GM12878 (cell line): Measurements from ENCODE around the gene OTOP3. TPM values are rescaled to one million over a fixed set of nuclear protein-coding genes. Genes with fewer than 3 reads are reported as not detected.

Source experiments
- BACH1 ChIP-seq: fragments of 450-650 bp; IDR thresholded peaks from 2 replicates; pipeline ENCODE4 v1.6.1; 2017; ENCODE audit warnings: mild to moderate bottlenecking, borderline replicate concordance
- BCL3 ChIP-seq: IDR thresholded peaks from 2 replicates; pipeline ENCODE4 v1.6.1; 2011; ENCODE audit warnings: borderline replicate concordance, low read depth, mild to moderate bottlenecking, moderate library complexity, low read length; ENCODE audit not compliant: insufficient read depth, poor library complexity, severe bottlenecking
- CHD4 ChIP-seq: fragments of 200-600 bp; sonication (generic); IDR thresholded peaks from 2 replicates; pipeline ENCODE4 v1.6.1; 2016; ENCODE audit warnings: mild to moderate bottlenecking
- CTCF ChIP-seq, 3 experiments: IDR thresholded peaks in 2 of 3; conservative IDR thresholded peaks in 1 of 3; 2 replicates each; pipeline ENCODE4 v1.5.1; 2011; ENCODE audit warnings: low read depth in 3 of 3, low read length in 3 of 3, mild to moderate bottlenecking in 3 of 3, control low read depth in 2 of 3, moderate library complexity in 2 of 3, inconsistent platforms in 1 of 3, mixed read lengths in 1 of 3; ENCODE audit not compliant: control insufficient read depth in 2 of 3, insufficient read depth in 1 of 3; ENCODE audit errors: extremely low read depth in 1 of 3
- E4F1 ChIP-seq: fragments of 450-650 bp; IDR thresholded peaks from 2 replicates; pipeline ENCODE4 v1.6.1; 2018; ENCODE audit warnings: borderline replicate concordance, mild to moderate bottlenecking; ENCODE audit not compliant: partially characterized antibody
- ESRRA ChIP-seq: IDR thresholded peaks from 2 replicates; pipeline ENCODE4 v1.6.1; 2012; ENCODE audit warnings: mild to moderate bottlenecking, low read length, improper control_type of control experiment
- ETV6 ChIP-seq, 2 experiments: fragments of 450-650 bp in 1 of 2; IDR thresholded peaks in 1 of 2; conservative IDR thresholded peaks in 1 of 2; 2 replicates each; pipeline ENCODE4 v1.6.1; 2014; ENCODE audit warnings: antibody characterized with exemption in 1 of 2, borderline replicate concordance in 1 of 2, low read depth in 1 of 2, mild to moderate bottlenecking in 1 of 2, moderate library complexity in 1 of 2
- KAT2A ChIP-seq: conservative IDR thresholded peaks from 2 replicates; pipeline ENCODE4 v1.6.1; 2011; ENCODE audit warnings: low read depth, low read length; ENCODE audit not compliant: control insufficient read depth
- MYB ChIP-seq: fragments of 150-350 bp; IDR thresholded peaks from 2 replicates; pipeline ENCODE4 v1.6.1; 2014; ENCODE audit warnings: mild to moderate bottlenecking, low read depth, low read length, borderline replicate concordance
- RAD51 ChIP-seq: fragments of 450-650 bp; IDR thresholded peaks from 2 replicates; pipeline ENCODE4 v1.6.1; 2016; ENCODE audit warnings: moderate library complexity, mild to moderate bottlenecking, inconsistent platforms
- SMARCA5 ChIP-seq: fragments of 450-650 bp; IDR thresholded peaks from 2 replicates; pipeline ENCODE4 v1.6.1; 2017; ENCODE audit warnings: mild to moderate bottlenecking
- ZNF207 ChIP-seq: fragments of 450-650 bp; IDR thresholded peaks from 2 replicates; pipeline ENCODE4 v1.6.1; 2014; ENCODE audit warnings: antibody characterized with exemption, mild to moderate bottlenecking, borderline replicate concordance
- polyA plus RNA-seq, 11 experiments: library from polyadenylated mRNA; depleted of rRNA in 4 of 11; unstranded in 6 of 11; stranded (reverse) in 5 of 11; fragments of >200 nt; fragmentation: Nextera tagmentation in 4 of 11; fragmentation: Illumina TruSeq in 1 of 11; extraction: Ambion mirVana in 4 of 11; extraction: Trizol in 1 of 11; gene quantifications; 1 replicate in 1 of 11; 2 replicates in 10 of 11; pipeline versions ENCODE4 v1.2.1 to v1.2.3, GENCODE V29; 2011 to 2016; ENCODE audit warnings: inconsistent platforms in 2 of 11, missing spikeins in 2 of 11, low read depth in 1 of 11
- total RNA-seq, 4 experiments: library from RNA; depleted of rRNA in 3 of 4; stranded (reverse); fragments of >200 nt in 3 of 4; fragmentation: Illumina TruSeq in 1 of 4; extraction: Trizol in 1 of 4; gene quantifications; 2 replicates each; pipeline versions ENCODE4 v1.2.1 to v1.2.3, GENCODE V29; 2013 to 2021
- TF ChIP-seq, protein P1 (sequence below): fragments of 450-650 bp; conservative IDR thresholded peaks from 2 replicates; pipeline ENCODE4 v1.6.1; 2017; ENCODE audit warnings: mild to moderate bottlenecking, moderate library complexity

OTOP3 gene
- total and polyA plus RNA-seq, 10 of the 15 experiments (the other 5 are each of a cell fraction or from before 2014, with no cell fraction given): 0.03 to 0.06 TPM; not detected in 8

GRCh38 chr17:74957935-74958740 is 22.4 kb downstream of the OTOP3 start (continued):
- TF ChIP-seq, protein P1, sequence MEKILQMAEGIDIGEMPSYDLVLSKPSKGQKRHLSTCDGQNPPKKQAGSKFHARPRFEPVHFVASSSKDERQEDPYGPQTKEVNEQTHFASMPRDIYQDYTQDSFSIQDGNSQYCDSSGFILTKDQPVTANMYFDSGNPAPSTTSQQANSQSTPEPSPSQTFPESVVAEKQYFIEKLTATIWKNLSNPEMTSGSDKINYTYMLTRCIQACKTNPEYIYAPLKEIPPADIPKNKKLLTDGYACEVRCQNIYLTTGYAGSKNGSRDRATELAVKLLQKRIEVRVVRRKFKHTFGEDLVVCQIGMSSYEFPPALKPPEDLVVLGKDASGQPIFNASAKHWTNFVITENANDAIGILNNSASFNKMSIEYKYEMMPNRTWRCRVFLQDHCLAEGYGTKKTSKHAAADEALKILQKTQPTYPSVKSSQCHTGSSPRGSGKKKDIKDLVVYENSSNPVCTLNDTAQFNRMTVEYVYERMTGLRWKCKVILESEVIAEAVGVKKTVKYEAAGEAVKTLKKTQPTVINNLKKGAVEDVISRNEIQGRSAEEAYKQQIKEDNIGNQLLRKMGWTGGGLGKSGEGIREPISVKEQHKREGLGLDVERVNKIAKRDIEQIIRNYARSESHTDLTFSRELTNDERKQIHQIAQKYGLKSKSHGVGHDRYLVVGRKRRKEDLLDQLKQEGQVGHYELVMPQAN: no peak
- TF ChIP-seq KAT2A (no peak), ZNF207 (no peak), MYB (no peak), SMARCA5 (0 out of 2 replicates have a peak, but pooled peaks have one; percentile 43), ETV6 (conservative IDR thresholded peaks at IDR 0.05 in 1 of 2, IDR thresholded peaks at IDR 0.05 in 1 of 2; ENCODE audit: borderline replicate concordance in 1 of 2, low read depth in 1 of 2) (no peak), BCL3 (no peak), CHD4 (no peak), BACH1 (no peak), RAD51 (no peak), ESRRA (no peak), CTCF (IDR thresholded peaks at IDR 0.05 in 2 of 3, conservative IDR thresholded peaks at IDR 0.05 in 1 of 3; ENCODE audit: control insufficient read depth in 2 of 3, extremely low read depth in 1 of 3, insufficient read depth in 1 of 3, low read depth in 3 of 3, low read length in 3 of 3) (peak; percentile 78 to 95 (median 91)), E4F1 (no peak)
- TF ChIP-seq, all 136 proteins: peak for 7
